Neural progenitor cell (in vitro differentiated cells): Measurements from ENCODE around the gene LDLRAD4. TPM values are rescaled to one million over a fixed set of nuclear protein-coding genes. Genes with fewer than 3 reads are reported as not detected.

Source experiments
- DNase-seq: peaks from one replicate; pipeline ENCODE4 v3.0.0-alpha.2; 2016; ENCODE audit warnings: low spot score
- H2AFZ ChIP-seq: fragments of 200-600 bp; sonication (generic); replicated peaks from 2 replicates; pipeline ENCODE4 v1.6.1; 2016; ENCODE audit warnings: antibody characterized with exemption
- H3F3A ChIP-seq: fragments of 200-600 bp; sonication (generic); 2 replicates; pipeline ENCODE4 v1.6.1; 2016; ENCODE audit warnings: antibody characterized with exemption, low read depth
- H3K27ac ChIP-seq: fragments of 200-600 bp; sonication (generic); 2 replicates; pipeline ENCODE4 v1.5.1; 2016; ENCODE audit warnings: mild to moderate bottlenecking
- H3K27me3 ChIP-seq: fragments of 200-600 bp; sonication (generic); 2 replicates; pipeline ENCODE4 v1.6.1; 2016; ENCODE audit warnings: mild to moderate bottlenecking, moderate library complexity
- H3K36me3 ChIP-seq: fragments of 200-600 bp; sonication (generic); 2 replicates; pipeline ENCODE4 v1.5.1; 2016
- H3K4me1 ChIP-seq: fragments of 200-600 bp; sonication (generic); 2 replicates; pipeline ENCODE4 v1.6.1; 2016; ENCODE audit warnings: mixed run types
- H3K4me2 ChIP-seq: fragments of 200-600 bp; sonication (generic); 2 replicates; pipeline ENCODE4 v1.6.1; 2016
- H3K4me3 ChIP-seq: fragments of 200-600 bp; sonication (generic); 2 replicates; pipeline ENCODE4 v1.5.1; 2016
- H3K79me2 ChIP-seq: fragments of 200-600 bp; sonication (generic); 2 replicates; pipeline ENCODE4 v1.6.1; 2016; ENCODE audit warnings: low read depth
- H3K9ac ChIP-seq: fragments of 200-600 bp; sonication (generic); 2 replicates; pipeline ENCODE4 v1.6.1; 2016
- H3K9me3 ChIP-seq: fragments of 200-600 bp; sonication (generic); 2 replicates; pipeline ENCODE4 v1.5.1; 2016; ENCODE audit warnings: low read depth
- H4K20me1 ChIP-seq: fragments of 200-600 bp; sonication (generic); 2 replicates; pipeline ENCODE4 v1.6.1; 2016; ENCODE audit warnings: low read depth
- H3K27ac Mint-ChIP-seq: 3 replicates; pipeline ENCODE4 v1.8.0; 2021; ENCODE audit warnings: mixed read lengths
- H3K27me3 Mint-ChIP-seq: 2 replicates; pipeline ENCODE4 v1.8.0; 2022; ENCODE audit warnings: low read depth, mild to moderate bottlenecking, inconsistent platforms, moderate library complexity, mixed read lengths; ENCODE audit not compliant: insufficient read depth
- H3K36me3 Mint-ChIP-seq: 3 replicates; pipeline ENCODE4 v1.8.0; 2021; ENCODE audit warnings: mixed read lengths
- H3K4me1 Mint-ChIP-seq: 3 replicates; pipeline ENCODE4 v1.8.0; 2021; ENCODE audit warnings: mixed read lengths
- H3K4me3 Mint-ChIP-seq: 3 replicates; pipeline ENCODE4 v1.8.0; 2021; ENCODE audit warnings: mild to moderate bottlenecking, moderate library complexity, mixed read lengths
- H3K9me3 Mint-ChIP-seq: 3 replicates; pipeline ENCODE4 v1.8.0; 2020; ENCODE audit warnings: mixed read lengths
- CTCF ChIP-seq: fragments of 200-600 bp; sonication (generic); IDR thresholded peaks from 2 replicates; pipeline ENCODE4 v1.5.1; 2017; ENCODE audit warnings: antibody characterized with exemption, mild to moderate bottlenecking
- EZH2 ChIP-seq: fragments of 200-600 bp; sonication (generic); IDR thresholded peaks from 2 replicates; pipeline ENCODE4 v1.6.1; 2017; ENCODE audit warnings: antibody characterized with exemption, mild to moderate bottlenecking, moderate library complexity
- EZH2phosphoT487 ChIP-seq: fragments of 200-600 bp; sonication (generic); IDR thresholded peaks from 2 replicates; pipeline ENCODE4 v1.6.1; 2017; ENCODE audit warnings: antibody characterized with exemption
- total RNA-seq: library from RNA; depleted of rRNA; stranded (reverse); fragments of >200 nt; gene quantifications from 2 replicates; pipeline ENCODE4 v1.2.3, GENCODE V29; 2015; ENCODE audit warnings: low replicate concordance

The LDLRAD4 gene
- total RNA-seq, 1 donor from 2014 or later: 0.65 TPM

- Mint-ChIP-seq H3K4me1 (peaks cover under 1% of the 10 kb centered on the region), H3K4me3 (no peak overlapping the region), H3K27me3 (no peaks in the 10 kb centered on the region), H3K9me3 (peaks cover 8% of the 10 kb centered on the region), H3K36me3 (peaks cover 2% of the 10 kb centered on the region), H3K27ac (peak overlapping the region; percentile 23)
- TF ChIP-seq EZH2phosphoT487 (no peak), CTCF (no peak), EZH2 (no peak)
- no peak overlapping the region for H2AFZ ChIP-seq
- no peaks in the 10 kb centered on the region for H3K9me3 ChIP-seq
- H3K36me3 ChIP-seq: no peaks in the 10 kb centered on the region
- no peaks in the 10 kb centered on the region for H3F3A ChIP-seq
- H3K4me1 ChIP-seq: no peaks in the 10 kb centered on the region
- H4K20me1 ChIP-seq: no peaks in the 10 kb centered on the region
- DNase-seq: no peak
- H3K27me3 ChIP-seq: no peaks in the 10 kb centered on the region
- H3K4me3 ChIP-seq: no peak overlapping the region
- no peaks in the 10 kb centered on the region for H3K79me2 ChIP-seq
- no peak overlapping the region for H3K4me2 ChIP-seq
- H3K9ac ChIP-seq: no peak overlapping the region
- H3K27ac ChIP-seq: no peak overlapping the region
These were observed 89.8 kb downstream of the LDLRAD4 start for GRCh38 chr18:13308369-13308768.

- no peak for DNase-seq
- Histone ChIP-seq H3K4me3 (no peak overlapping the region), H3F3A (no peaks in the 10 kb centered on the region), H3K27ac (no peak overlapping the region), H2AFZ (no peak overlapping the region), H3K27me3 (no peaks in the 10 kb centered on the region), H3K79me2 (no peaks in the 10 kb centered on the region), H3K9me3 (no peaks in the 10 kb centered on the region), H3K4me2 (no peak overlapping the region), H3K36me3 (no peaks in the 10 kb centered on the region), H3K9ac (no peak overlapping the region), H4K20me1 (no peaks in the 10 kb centered on the region), H3K4me1 (no peaks in the 10 kb centered on the region)
- Mint-ChIP-seq H3K4me3 (no peak overlapping the region), H3K27me3 (no peaks in the 10 kb centered on the region), H3K9me3 (peaks cover 8% of the 10 kb centered on the region), H3K27ac (no peak overlapping the region), H3K36me3 (peaks cover 3% of the 10 kb centered on the region), H3K4me1 (no peaks in the 10 kb centered on the region)
- TF ChIP-seq EZH2phosphoT487 (no peak), CTCF (no peak), EZH2 (no peak)
These were observed 90.6 kb downstream of the LDLRAD4 start for GRCh38 chr18:13309031-13309747.

DNA sequence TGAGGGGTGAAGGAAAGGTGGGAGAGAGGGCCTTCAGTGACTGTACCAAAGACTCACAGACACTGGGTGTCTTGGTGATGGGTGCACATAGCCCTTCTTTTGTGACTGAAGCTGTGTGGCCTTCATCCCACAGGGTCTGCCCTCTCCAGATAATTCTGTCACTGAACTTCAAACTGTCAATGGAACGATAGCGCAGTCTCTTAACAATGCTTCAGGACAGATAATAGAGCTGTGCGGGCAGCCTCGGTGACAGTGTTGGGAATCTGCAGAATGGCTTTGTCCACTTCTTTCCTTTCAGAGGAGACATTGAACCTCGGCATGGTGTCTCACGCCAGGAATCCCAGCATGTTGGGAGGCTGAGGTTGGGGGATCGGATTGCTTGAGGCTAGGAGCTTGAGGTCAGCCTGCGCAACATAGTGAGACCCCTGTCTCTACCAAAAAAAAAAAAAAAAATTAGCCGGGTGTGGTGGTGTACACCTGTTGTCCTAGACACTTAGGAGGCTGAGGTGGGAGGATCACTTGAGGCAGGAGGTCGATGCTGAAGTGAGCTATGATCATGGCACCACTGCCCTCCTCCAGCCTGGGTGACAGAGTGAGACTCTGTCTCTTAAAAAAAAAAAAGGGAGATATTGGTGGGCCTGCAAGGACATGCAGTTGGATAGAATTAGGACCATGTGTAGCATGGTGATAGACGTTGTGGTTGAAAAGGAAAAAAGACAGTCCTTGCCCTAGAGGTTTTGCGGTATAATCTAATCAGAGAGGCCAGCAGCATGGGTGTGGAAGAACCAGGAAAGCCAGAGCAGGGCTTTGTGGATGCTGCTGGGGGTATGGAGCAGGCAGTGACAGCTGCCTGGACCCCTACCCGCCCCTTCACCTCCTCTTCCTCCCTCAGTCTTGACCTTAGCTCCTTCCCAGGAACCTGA, 91.4 kb downstream of the LDLRAD4 start:
- Mint-ChIP-seq H3K4me1 (no peaks in the 10 kb centered on the region), H3K4me3 (no peak overlapping the region), H3K27me3 (no peaks in the 10 kb centered on the region), H3K36me3 (peaks cover 7% of the 10 kb centered on the region), H3K27ac (no peak overlapping the region), H3K9me3 (peaks cover 12% of the 10 kb centered on the region)
- H3K4me3 ChIP-seq: no peak overlapping the region
- H3K27ac ChIP-seq: no peak overlapping the region
- no peak for DNase-seq
- H3K27me3 ChIP-seq: no peaks in the 10 kb centered on the region
- no peaks in the 10 kb centered on the region for H3K36me3 ChIP-seq
- no peak overlapping the region for H3K4me2 ChIP-seq
- no peaks in the 10 kb centered on the region for H3K4me1 ChIP-seq
- no peak overlapping the region for H3K9ac ChIP-seq
- no peaks in the 10 kb centered on the region for H3F3A ChIP-seq
- TF ChIP-seq EZH2: no peak
- no peaks in the 10 kb centered on the region for H3K9me3 ChIP-seq
- no peaks in the 10 kb centered on the region for H4K20me1 ChIP-seq
- H2AFZ ChIP-seq: no peak overlapping the region
- no peaks in the 10 kb centered on the region for H3K79me2 ChIP-seq
